Mesenchymal stem cell (in vitro differentiated cells and primary cell): ENCODE results near the gene MYF5.

ENCODE experiments used
- DNase-seq: peaks from one replicate; pipeline ENCODE4 v3.0.0-alpha.2; 2013
- H2AFZ ChIP-seq: one replicate; pipeline ENCODE4 v1.6.1; 2013; ENCODE audit warnings: low read depth, mild to moderate bottlenecking, control low read depth, inconsistent platforms, low read length, moderate library complexity
- H2AK5ac ChIP-seq: 2 replicates; pipeline ENCODE4 v1.6.1; 2013; ENCODE audit warnings: low read length, moderate library complexity, mild to moderate bottlenecking, inconsistent platforms; ENCODE audit not compliant: severe bottlenecking
- H2BK120ac ChIP-seq: one replicate; pipeline ENCODE4 v1.6.1; 2013; ENCODE audit warnings: low read depth, mild to moderate bottlenecking, inconsistent platforms, low read length, moderate library complexity
- H2BK12ac ChIP-seq, 2 experiments: one replicate each; pipeline ENCODE4 v1.6.1; 2013; ENCODE audit warnings: inconsistent platforms in 2 of 2, low read length in 2 of 2, mild to moderate bottlenecking in 2 of 2, moderate library complexity in 2 of 2, control low read depth in 1 of 2
- H2BK15ac ChIP-seq: one replicate; pipeline ENCODE4 v1.6.1; 2013; ENCODE audit warnings: mild to moderate bottlenecking, low read depth, inconsistent platforms; ENCODE audit not compliant: poor library complexity, severe bottlenecking
- H2BK5ac ChIP-seq: 2 replicates; pipeline ENCODE4 v1.6.1; 2013; ENCODE audit warnings: low read depth, mild to moderate bottlenecking, low read length, control low read depth, inconsistent platforms; ENCODE audit not compliant: poor library complexity, severe bottlenecking
- H3K14ac ChIP-seq, 2 experiments: one replicate each; pipeline ENCODE4 v1.6.1; 2013; ENCODE audit warnings: inconsistent platforms in 2 of 2, low read length in 2 of 2, control low read depth in 1 of 2, mild to moderate bottlenecking in 1 of 2, moderate library complexity in 1 of 2
- H3K18ac ChIP-seq, 2 experiments: one replicate each; pipeline ENCODE4 v1.6.1; 2013; ENCODE audit warnings: inconsistent platforms in 2 of 2, low read length in 2 of 2, control low read depth in 1 of 2, low read depth in 1 of 2, mild to moderate bottlenecking in 1 of 2
- H3K23ac ChIP-seq, 2 experiments: one replicate each; pipeline ENCODE4 v1.6.1; 2013; ENCODE audit warnings: inconsistent platforms in 2 of 2, low read length in 2 of 2, mild to moderate bottlenecking in 2 of 2, moderate library complexity in 2 of 2, control low read depth in 1 of 2
- H3K27ac ChIP-seq: 2 replicates; pipeline ENCODE4 v1.5.1; 2013; ENCODE audit warnings: mild to moderate bottlenecking, moderate library complexity, low read length, control low read depth, inconsistent platforms; ENCODE audit not compliant: poor library complexity, severe bottlenecking
- H3K27me3 ChIP-seq, 2 experiments: 2 replicates each; pipeline versions ENCODE4 v1.6.1 to v1.7.0; 2013; ENCODE audit warnings: low read length in 2 of 2, mild to moderate bottlenecking in 2 of 2, moderate library complexity in 2 of 2, control low read depth in 1 of 2, inconsistent platforms in 1 of 2; ENCODE audit not compliant: control insufficient read depth in 1 of 2, insufficient read depth in 1 of 2
- H3K36me3 ChIP-seq, 2 experiments: 2 replicates each; pipeline versions ENCODE4 v1.6.1 to v1.7.0; 2013; ENCODE audit warnings: low read length in 2 of 2, control low read depth in 1 of 2, inconsistent platforms in 1 of 2, low read depth in 1 of 2, mild to moderate bottlenecking in 1 of 2; ENCODE audit not compliant: insufficient read depth in 2 of 2, control insufficient read depth in 1 of 2
- H3K4ac ChIP-seq, 2 experiments: one replicate each; pipeline ENCODE4 v1.6.1; 2013; ENCODE audit warnings: inconsistent platforms in 2 of 2, low read length in 2 of 2, mild to moderate bottlenecking in 2 of 2, moderate library complexity in 2 of 2, control low read depth in 1 of 2, low read depth in 1 of 2
- H3K4me1 ChIP-seq: 2 replicates; pipeline ENCODE4 v1.6.1; 2013; ENCODE audit warnings: low read depth, low read length, control low read depth; ENCODE audit not compliant: control insufficient read depth, insufficient read depth
- H3K4me2 ChIP-seq: 2 replicates; pipeline ENCODE4 v1.6.1; 2013; ENCODE audit warnings: low read length, mild to moderate bottlenecking, inconsistent platforms; ENCODE audit not compliant: poor library complexity, severe bottlenecking
- H3K4me3 ChIP-seq, 2 experiments: 2 replicates each; pipeline versions ENCODE4 v1.5.1 to v1.7.0; 2013; ENCODE audit warnings: low read length in 2 of 2, mild to moderate bottlenecking in 2 of 2, control low read depth in 1 of 2, low read depth in 1 of 2; ENCODE audit not compliant: insufficient read depth in 1 of 2
- H3K79me1 ChIP-seq: replicated peaks from 2 replicates; pipeline ENCODE4 v1.6.1; 2013; ENCODE audit warnings: mild to moderate bottlenecking, control low read depth, low read length, inconsistent platforms; ENCODE audit not compliant: poor library complexity, severe bottlenecking
- H3K9ac ChIP-seq: 2 replicates; pipeline ENCODE4 v1.7.0; 2013; ENCODE audit warnings: mild to moderate bottlenecking, low read length, moderate library complexity
- H3K9me3 ChIP-seq: 2 replicates; pipeline ENCODE4 v1.7.0; 2013; ENCODE audit warnings: mild to moderate bottlenecking, low read length; ENCODE audit not compliant: control insufficient read depth
- H4K8ac ChIP-seq: one replicate; pipeline ENCODE4 v1.6.1; 2013; ENCODE audit warnings: inconsistent platforms, mild to moderate bottlenecking, low read length, moderate library complexity
- H4K91ac ChIP-seq: one replicate; pipeline ENCODE4 v1.6.1; 2013; ENCODE audit warnings: mild to moderate bottlenecking, low read length, inconsistent platforms
- WGBS: methylation state at CpG from one replicate; pipeline ENCODE4 v1.1.7; 2013; ENCODE audit warnings: mixed read lengths; 5-methylcytosine and 5-hydroxymethylcytosine counted together

Gene MYF5

DNA sequence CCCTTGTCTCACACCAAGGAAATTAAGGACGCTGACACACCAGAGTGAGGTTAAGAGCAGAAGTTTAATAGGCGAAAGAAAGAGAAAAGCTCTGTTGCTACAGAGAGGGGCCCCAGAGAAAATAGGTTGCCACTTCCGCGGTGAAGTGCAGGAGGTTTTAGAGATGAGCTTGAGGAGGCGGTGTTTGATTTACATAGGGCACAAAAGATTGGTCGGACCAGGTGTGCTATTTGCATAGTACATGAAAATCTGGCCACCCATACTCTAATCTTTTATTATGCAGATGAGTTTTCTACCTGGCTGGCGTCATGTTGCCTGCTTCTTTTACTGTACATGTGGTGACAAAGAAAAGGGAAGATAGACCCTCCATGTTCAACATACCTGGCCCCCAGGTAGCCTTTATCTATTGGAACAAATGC lies 32.6 kb upstream of the MYF5 start:
- no peak overlapping the region for H2BK15ac ChIP-seq
- no peaks in the 10 kb centered on the region for H3K79me1 ChIP-seq
- no peaks in the 10 kb centered on the region for H3K9me3 ChIP-seq
- no peaks in the 10 kb centered on the region for H3K4me1 ChIP-seq
- no peak overlapping the region for H2AFZ ChIP-seq
- H2BK12ac ChIP-seq = no peak overlapping the region
- H3K18ac ChIP-seq = no peak overlapping the region
- H3K4ac ChIP-seq = no peak overlapping the region
- H3K4me2 ChIP-seq = no peak overlapping the region
- no peak overlapping the region for H2BK120ac ChIP-seq
- no peak overlapping the region for H3K23ac ChIP-seq
- WGBS = 10% methylated on average over 4 of the region's 7 CpGs
- no peak overlapping the region for H4K8ac ChIP-seq
- no peak overlapping the region for H3K27ac ChIP-seq
- H4K91ac ChIP-seq = no peak overlapping the region
- H3K4me3 ChIP-seq = no peak overlapping the region
- no peak for DNase-seq
- no peak overlapping the region for H3K9ac ChIP-seq
- no peaks in the 10 kb centered on the region for H3K36me3 ChIP-seq
- no peak overlapping the region for H2AK5ac ChIP-seq
- no peaks in the 10 kb centered on the region for H3K27me3 ChIP-seq
- H2BK5ac ChIP-seq = no peak overlapping the region
- H3K14ac ChIP-seq = no peak overlapping the region

DNA sequence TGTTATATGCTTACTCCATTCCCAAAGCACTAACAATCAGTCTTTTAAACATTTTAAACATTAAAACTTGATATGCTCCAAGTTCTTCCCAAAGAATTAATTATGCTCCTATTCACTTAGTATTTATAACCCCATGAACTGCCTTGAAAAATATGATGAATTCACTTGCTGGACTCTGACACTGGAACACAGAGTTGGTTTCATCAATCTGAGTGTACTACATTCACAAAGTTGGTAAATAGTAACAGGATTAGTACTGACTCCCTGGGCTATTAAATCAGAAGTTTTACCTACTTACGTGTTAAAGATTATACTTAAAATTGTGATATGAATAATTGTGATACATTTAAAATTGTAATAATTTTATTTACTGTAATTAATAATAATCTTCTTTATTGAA lies 26.6 kb upstream of the MYF5 start:
- H3K18ac ChIP-seq = no peak overlapping the region
- no peaks in the 10 kb centered on the region for H3K27me3 ChIP-seq
- no peak overlapping the region for H2BK15ac ChIP-seq
- H3K9me3 ChIP-seq = no peaks in the 10 kb centered on the region
- H4K91ac ChIP-seq = no peak overlapping the region
- H3K4me3 ChIP-seq = no peak overlapping the region
- no peak overlapping the region for H3K14ac ChIP-seq
- H2AFZ ChIP-seq = no peak overlapping the region
- H3K36me3 ChIP-seq = no peaks in the 10 kb centered on the region
- no peak overlapping the region for H3K9ac ChIP-seq
- no peak overlapping the region for H3K4ac ChIP-seq
- DNase-seq = no peak
- WGBS = no CpG with 5 or more reads among the region's 1 CpG
- no peak overlapping the region for H2AK5ac ChIP-seq
- no peak overlapping the region for H3K4me2 ChIP-seq
- no peak overlapping the region for H2BK12ac ChIP-seq
- H2BK5ac ChIP-seq = no peak overlapping the region
- H3K79me1 ChIP-seq = no peaks in the 10 kb centered on the region
- no peak overlapping the region for H3K23ac ChIP-seq
- no peak overlapping the region for H2BK120ac ChIP-seq
- H3K4me1 ChIP-seq = no peaks in the 10 kb centered on the region
- no peak overlapping the region for H3K27ac ChIP-seq
- H4K8ac ChIP-seq = no peak overlapping the region

DNA sequence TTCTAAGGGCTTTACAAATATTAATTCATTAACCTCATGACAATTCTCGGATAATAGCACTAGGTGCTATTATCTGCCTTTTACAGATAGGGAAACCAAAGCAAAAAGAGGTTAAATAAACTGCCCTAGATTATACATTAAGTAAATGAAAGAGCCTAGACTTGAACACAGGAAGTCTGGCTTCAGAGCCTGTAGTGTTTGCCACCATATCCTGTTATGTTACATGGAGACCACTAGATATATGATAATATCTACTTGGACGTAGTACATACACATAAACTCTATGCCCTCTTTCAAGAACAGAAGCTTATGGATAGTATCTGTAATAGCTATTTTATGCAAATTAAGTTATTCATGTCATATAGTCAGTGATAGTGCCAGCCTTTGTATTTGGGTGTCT lies 26.2 kb upstream of the MYF5 start:
- Histone ChIP-seq H3K4me1 (no peaks in the 10 kb centered on the region), H3K36me3 (no peaks in the 10 kb centered on the region), H2BK5ac (no peak overlapping the region), H2BK120ac (no peak overlapping the region), H3K9me3 (no peaks in the 10 kb centered on the region), H2AFZ (no peak overlapping the region), H4K91ac (no peak overlapping the region), H2BK12ac (no peak overlapping the region), H4K8ac (no peak overlapping the region), H3K14ac (no peak overlapping the region), H3K18ac (no peak overlapping the region), H3K27me3 (no peaks in the 10 kb centered on the region), H2BK15ac (no peak overlapping the region), H3K4ac (no peak overlapping the region), H3K23ac (no peak overlapping the region), H2AK5ac (no peak overlapping the region), H3K9ac (no peak overlapping the region), H3K4me3 (no peak overlapping the region), H3K79me1 (no peaks in the 10 kb centered on the region), H3K27ac (no peak overlapping the region), H3K4me2 (no peak overlapping the region)
- DNase-seq = no peak
- 100% methylated on average over 1 of the region's 2 CpGs for WGBS

DNA sequence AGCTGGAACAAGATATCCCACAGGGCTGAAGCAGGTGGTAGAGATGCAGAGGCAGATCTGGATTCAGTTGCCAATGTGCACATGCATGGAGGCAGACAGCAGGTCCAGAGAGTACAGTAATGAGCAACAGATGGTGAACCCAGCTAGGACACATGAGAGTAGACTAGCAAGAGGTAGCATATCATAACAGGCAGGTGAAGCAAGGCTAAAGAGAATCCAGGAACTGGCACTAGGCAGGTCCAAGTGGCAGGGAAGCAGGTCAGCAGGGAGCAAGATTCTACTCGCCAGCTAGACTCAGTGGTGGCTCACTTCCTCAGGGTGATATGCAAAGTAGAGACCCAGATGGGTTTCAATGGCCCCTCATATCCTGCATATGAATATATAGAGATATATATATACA lies 24.6 kb upstream of the MYF5 start:
- no peaks in the 10 kb centered on the region for H3K4me1 ChIP-seq
- H2AK5ac ChIP-seq = no peak overlapping the region
- no peak overlapping the region for H3K23ac ChIP-seq
- H3K9me3 ChIP-seq = no peaks in the 10 kb centered on the region
- H3K14ac ChIP-seq = no peak overlapping the region
- no peaks in the 10 kb centered on the region for H3K79me1 ChIP-seq
- no peak overlapping the region for H2BK5ac ChIP-seq
- no peak overlapping the region for H2BK120ac ChIP-seq
- H4K8ac ChIP-seq = no peak overlapping the region
- H3K4me2 ChIP-seq = no peak overlapping the region
- H3K4me3 ChIP-seq = no peak overlapping the region
- WGBS = 78% methylated on average over 1 of the region's 1 CpG
- H3K27ac ChIP-seq = no peak overlapping the region
- H2BK15ac ChIP-seq = no peak overlapping the region
- no peak overlapping the region for H4K91ac ChIP-seq
- DNase-seq = no peak
- H2AFZ ChIP-seq = no peak overlapping the region
- no peak overlapping the region for H3K4ac ChIP-seq
- no peak overlapping the region for H2BK12ac ChIP-seq
- no peak overlapping the region for H3K9ac ChIP-seq
- no peaks in the 10 kb centered on the region for H3K36me3 ChIP-seq
- H3K18ac ChIP-seq = no peak overlapping the region
- H3K27me3 ChIP-seq = no peaks in the 10 kb centered on the region
